ENCODE data around the gene KLC4.

Gene KLC4

DNA sequence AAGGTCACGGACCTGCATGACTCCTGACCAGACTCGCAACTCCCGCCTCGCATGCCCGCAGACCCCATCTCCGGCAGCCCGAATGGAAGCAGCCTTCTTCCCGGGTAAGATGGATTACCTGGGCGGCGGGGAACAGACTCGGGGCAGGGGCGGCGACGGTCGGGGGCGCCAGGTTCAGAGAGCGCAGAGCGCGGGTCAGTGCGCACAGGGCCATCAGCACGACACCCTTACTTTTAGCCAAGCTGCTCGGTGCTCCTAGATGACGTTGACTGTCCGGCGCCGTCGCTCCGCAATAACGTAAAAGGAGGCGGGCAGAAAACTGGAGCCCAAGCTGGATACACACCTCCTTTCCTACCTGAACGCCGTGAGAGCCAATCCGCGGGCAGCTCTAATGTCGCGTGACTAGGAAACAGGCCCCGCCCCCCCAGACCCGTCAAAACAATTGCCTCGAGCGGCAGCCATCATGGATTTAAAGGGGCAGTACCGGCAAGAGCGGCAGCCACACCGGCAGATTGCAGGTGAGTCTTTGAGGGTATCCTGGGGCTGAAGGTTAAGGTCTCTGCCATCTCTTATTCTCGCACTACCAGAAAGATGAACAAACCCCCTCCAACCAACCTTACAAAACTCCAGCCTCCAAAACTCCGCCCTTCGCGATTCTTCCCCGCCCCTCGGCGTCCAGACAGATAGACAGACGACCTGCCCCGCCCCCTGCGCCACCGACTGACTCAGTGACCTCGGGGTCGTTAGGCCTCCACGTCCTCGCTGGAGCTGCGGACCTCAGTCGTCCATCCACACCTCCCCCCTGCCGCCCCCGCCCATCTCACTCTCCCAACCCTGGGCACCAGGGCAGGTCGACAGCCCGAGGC lies at the start of gene KLC4, which contains the start of gene MRPL2:
Gene KLC4, plus strand, starts transcription at position 464 of the 866 bp plus-strand sequence. CDS start 1,705 bp downstream, outside the sequence.
Gene MRPL2, minus strand, starts transcription at position 267 of the 866 bp plus-strand sequence. Its CDS starts 53 bp downstream, at position 214.
- peak; percentile 99 for DNase-seq

DNA sequence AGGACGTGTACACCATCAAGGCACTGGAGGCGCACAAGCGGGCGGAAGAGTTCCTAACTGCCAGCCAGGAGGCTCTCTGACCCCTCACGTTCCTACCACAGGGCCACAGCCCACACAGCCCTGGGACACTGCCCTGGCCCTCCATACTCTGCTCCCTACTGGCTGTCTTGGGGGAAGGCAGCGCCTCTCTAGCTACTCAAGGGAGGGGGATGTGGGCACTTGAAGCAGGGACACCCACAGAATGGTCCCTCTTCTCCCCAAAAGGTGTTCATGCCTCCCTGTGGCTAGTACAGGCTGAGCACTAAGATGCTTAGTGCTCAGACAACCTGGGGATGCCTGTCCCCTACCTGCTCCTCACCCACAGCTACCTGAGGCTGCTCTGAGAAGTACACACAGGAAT lies 48.2 kb upstream of the KLC4 start:
- no peak for DNase-seq

DNA sequence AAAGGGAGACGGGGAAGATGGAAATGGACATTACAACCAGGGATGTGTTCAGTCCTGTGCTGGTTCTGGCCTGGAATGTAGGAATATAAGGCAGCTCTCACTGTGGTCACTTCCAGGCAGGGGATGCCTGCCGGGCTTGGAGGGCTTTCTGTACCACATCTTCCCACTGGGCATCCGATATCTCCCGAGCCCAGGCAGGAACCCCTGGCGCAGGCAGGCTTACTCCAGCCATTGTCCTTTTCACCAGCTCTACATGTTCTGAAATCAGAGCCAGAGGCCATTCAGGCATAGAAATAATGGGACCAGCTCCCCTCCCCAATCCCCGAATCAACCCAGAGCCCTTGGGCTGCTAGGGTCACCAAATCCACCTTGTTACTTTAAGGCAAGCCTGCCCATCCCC lies 47.1 kb upstream of the KLC4 start:
- DNase-seq = no peak

DNA sequence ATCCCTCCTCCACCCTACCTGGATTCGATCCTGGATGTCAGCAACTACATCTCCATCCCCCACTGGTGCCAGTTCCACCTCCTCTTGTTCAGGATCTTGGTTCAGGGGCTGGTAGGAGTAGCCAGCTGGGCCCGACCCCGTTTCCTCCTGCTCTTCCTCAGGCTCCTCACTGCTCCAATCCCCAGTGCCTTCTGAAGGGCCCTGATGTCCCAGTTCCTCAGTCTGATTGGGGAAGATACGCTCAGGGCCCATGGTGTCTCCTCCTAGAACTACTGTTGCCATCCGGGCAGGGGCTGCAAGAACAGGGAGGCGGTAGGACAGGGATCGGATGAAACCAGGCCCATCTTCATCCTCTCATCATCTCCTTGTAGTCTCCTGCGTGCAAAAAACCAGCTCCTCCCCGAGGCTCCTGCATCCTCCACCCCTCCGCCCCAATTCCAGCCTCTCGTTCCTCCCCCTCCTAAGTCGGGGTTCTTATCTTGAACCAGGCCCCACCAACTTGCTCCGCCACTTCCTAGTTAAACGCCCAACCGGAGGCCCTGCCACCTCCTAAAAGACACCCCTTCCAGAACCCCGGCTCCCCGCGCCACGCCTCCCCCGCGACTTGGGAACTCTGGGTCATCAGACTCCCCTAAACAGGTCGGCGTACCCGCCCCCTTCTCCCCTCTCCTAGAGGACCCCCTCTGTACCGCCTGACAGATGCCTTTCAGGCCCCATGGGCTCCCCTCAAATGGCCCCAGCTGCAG lies 46.2 kb upstream of the KLC4 start:
- no peak for DNase-seq

DNA sequence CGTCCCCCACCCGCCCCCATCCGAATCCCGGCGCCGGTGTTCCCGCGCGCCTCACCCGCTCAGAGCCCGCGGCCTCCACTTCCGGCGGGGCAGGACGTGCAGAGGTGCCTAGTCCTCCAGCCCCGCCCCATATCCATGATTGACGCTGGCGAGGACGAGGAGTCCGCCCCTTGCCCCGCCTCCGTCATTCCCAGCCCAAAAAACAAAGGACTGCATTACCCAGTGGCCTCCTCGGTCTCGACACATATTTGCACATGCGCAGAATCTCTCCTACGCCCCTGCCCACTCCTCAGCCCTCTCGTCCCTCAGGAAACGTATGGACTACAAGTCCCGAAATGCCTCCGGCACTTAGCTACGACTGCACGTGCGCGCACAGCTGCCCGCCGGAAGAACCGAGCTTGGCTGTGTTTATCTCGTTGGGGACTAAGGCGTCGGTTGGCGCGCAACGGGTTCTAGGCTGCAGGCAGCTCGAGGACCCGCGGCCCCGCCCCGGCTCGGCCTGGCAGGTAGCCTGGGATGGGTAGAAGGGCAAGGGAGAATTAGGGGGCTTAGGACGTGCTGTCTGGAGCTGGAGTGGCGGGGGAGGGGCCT lies 45.5 kb upstream of the KLC4 start, which contains the start of the genes KLHDC3 and MEA1:
Gene KLHDC3, plus strand, starts transcription at position 407 of the 591 bp plus-strand sequence. CDS start 2,944 bp downstream, outside the sequence.
Gene MEA1, minus strand, starts transcription at position 104 of the 591 bp plus-strand sequence. CDS start 133 bp downstream, outside the sequence.
- DNase-seq = peak; percentile 100

DNA sequence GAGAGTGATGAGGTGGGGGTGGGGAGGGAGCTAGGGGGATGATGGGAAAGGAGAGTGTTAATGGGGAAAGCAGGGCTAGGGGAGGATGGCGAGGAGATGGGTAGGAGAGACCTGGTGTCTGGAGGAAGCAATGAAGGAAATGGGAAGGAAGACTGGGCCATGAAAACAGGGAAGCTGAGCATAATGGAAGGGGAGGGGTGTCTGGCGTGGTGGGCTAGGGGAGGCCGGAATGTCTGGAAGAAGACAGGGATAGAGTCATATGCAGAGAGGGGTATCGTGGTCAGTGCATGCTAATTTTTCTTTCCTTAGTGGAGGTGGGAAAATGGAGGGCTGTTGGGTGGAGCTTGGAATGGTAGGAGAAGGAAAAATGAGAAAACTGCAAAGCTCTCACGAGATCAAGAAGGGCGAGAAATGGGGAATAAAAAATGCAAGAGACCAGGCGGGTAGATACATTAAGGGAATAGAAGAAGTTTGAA lies 45.0 kb upstream of the KLC4 start:
- DNase-seq = no peak

DNA sequence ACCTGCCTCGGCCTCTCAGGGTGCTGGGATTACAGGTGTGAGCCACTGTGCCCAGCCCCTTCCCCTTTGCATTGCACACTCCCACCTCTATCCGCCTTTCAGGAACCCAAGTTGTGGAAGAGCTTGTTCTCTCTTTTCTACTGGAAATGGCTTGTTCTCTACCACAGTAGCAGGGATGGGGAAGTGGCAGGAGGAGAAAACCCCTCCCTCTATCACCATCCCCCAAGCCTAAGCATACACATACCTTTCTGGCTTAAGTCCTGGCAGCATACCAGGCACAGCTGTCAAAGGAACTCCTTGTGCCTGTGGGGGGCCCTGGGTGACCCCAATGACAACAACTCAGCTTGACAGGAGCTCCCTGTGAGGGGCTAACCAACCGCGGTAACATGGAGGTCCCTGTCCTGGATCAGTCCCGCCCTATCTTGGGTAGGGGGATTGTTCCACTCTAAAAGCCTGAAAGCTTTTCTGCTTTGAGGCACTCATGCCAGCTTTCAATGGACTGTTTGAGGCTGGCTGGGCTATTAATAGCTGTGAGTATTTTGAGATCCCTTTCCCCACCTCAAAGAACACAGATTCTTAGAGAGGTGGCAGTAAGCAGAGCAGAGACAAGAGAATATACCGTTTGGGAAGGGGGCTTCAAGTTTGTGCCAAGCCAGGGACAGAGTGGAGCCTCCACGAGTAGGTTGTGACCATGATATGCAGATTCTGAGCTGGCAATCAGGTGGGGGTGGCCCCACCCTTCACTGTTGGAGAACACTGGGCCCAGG lies 43.1 kb upstream of the KLC4 start:
- no peak for DNase-seq

DNA sequence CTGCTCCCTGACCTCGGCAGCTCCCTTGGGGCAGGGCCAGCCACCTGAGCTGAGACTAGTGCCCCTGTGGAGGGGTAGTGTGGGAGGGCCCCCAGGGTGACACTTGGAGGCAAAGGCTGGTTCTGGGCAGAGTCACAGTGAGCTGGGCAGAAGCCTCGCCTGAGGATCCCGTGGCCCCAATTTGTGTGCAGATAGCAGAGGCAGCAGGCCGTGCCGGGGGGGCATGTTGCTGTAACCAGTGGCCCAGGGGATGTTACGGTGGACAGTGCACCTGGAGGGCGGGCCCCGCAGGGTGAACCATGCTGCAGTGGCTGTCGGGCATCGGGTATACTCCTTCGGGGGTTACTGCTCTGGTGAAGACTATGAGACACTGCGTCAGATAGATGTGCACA lies 42.5 kb upstream of the KLC4 start:
- DNase-seq = no peak

DNA sequence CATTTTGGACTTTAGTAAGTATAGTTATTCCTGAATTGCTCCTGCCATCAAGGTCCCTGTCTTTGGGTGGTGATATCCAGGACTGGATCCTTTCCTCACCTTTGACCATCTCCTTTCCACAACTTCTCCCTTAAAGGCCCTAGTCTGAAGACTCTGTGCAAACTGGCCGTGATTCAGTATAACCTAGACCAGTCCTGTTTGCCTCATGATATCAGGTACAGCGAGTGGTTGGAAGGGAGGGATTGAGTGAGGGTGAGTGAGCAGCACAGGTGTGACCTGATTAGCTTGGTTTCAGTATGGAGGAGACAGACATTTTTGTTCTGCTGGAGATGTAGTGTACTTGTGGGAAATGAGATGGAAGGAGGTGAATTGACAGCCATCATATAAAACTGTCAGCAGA lies 40.3 kb upstream of the KLC4 start:
- DNase-seq = no peak

DNA sequence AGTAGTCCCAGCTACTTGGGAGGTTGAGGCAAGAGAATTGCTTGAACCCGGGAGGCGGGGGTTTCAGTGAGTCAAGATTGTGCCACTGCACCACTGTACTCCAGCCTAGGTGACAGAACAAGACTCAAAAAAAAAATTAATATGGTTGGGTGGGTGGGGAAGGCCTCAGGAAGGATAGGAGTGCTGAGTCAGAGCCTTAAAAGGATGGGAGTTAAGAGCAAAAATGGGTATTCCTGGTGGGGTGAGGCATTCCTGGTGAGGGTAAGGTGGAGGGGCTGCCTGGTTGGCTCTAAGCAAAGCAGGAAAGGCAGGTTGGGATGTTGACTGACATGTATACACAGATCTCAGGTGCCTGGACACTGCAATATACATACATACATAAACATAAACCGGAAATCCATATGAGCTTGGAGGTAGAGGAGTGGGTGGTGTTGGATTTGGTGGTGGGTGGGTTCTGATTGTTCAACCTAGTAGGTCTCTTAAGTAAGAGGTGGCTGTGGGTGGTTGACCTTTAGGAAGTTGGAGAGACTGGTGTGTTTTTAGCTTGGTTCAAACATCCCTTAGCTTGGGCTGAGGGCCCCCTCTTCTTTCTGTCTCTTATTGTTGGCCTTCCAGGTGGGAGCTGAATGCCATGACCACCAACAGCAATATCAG lies 39.3 kb upstream of the KLC4 start:
- DNase-seq = no peak

DNA sequence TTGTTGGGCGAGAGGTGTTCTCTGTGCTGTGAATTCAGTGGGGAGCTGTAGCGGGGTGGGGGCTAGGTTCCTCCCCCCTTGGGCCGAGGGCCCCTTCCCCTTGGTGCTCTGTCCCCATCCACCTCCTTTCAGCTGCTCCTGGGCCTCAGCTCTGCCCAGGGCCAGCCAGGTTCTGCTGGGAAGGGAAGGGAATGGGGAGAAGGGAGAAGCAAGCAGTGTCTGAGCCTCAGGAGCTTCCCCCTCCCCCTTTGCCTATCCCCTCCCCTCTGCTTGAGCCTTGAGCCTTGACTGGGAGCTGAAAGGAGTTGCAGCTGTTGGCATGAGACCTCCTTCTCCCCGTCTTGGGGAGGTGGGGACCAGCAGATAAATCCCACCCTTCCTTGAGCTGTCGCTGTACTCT lies 38.6 kb upstream of the KLC4 start:
- DNase-seq = peak; percentile 69

DNA sequence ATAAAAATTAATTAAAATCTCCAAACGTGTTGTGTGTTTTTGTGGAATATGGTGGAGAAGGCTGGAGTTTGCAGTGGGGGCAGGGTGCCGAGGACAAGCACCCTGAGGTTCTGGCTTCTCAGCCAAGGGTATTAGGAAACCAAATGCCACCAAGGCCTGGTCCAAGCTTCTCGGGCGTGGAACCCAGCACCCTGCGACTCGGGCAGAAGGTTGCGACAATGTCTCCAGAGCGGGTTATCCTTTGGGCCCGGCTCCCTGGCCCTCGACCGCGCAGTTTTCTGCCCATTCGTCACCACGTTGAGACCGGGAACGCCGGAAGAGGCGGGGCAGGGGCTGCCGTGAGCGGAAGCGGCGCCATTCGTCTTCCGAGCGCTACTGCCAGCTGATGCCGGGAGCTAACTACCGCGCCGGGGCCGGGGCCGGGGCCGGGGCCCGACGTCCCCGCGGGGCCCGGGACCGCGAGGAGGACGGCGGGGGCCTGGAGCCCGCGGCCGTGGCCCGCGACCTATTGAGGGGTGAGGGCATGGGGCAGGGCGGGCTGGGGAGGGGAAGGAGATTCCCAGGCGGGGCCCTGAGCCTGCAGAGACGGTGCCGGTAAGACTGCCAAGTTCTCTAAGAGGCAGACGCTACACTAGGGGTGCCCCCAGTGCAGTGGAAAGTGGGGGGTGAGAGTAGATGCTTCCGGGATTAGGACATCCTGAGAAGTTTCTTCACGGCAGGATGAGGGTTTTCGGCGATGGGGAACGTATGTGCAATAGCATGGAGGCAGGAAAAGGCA lies 38.0 kb upstream of the KLC4 start, which contains the start of gene RRP36:
Gene RRP36, plus strand, starts transcription at position 354 of the 778 bp plus-strand sequence. Its CDS starts 32 bp downstream, at position 386.
- peak; percentile 87 for DNase-seq

DNA sequence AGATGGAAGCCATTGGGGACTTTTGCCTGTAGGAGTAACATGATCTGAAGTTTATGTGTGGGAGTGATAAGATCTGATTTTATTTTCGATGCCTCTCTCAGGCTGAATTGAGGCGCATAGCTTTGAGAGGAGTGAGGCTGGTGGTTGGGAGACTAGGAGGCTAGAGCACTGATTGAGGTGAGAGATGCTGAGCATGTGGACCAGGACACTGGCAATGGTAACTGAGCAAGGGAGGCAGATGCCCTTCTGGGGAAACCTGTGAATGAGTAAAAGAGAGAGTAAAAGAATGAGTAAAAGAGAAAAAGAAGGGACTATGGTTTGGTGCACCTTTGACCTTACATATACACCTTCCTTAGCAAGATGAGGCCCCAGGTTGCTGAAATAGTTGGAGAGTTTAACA lies 35.0 kb upstream of the KLC4 start:
- no peak for DNase-seq

DNA sequence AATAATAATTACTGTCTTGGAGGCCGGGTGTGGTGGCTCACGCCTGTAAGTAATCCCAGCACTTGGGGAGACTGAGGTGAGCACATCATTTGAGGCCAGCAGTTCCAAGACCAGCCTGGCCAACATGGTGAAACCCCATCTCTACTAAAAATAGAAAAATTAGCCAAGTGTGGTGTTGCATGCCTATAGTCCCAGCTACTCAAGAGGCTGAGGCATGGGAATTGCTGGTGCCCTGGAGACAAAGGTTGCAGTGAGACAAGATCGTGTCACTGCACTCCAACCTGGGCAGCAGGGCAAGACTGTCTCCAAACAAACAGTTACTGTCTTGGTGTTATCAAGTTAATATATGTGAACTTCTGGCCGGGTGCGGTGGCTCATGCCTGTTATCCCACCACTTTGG lies 33.1 kb upstream of the KLC4 start:
- no peak for DNase-seq

DNA sequence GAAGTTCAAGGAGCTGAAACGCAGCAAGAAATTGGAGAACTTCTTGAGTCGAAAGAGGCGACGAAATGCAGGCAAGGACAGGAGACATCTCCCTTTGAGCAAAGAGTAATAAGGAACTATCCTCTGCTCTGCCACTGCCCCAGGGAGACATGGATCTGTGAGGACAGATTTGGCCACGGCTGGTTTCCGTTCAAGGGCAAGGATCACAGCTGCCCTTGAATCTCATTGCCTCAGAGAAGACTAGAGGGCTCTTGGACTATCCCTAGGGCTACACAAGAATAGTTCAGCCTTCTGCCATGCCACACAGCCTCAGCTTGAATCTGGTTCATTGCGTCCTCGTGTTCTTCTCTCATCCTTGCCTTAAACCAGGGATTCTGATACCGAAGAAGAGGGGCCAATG lies 30.3 kb upstream of the KLC4 start:
- DNase-seq = no peak

DNA sequence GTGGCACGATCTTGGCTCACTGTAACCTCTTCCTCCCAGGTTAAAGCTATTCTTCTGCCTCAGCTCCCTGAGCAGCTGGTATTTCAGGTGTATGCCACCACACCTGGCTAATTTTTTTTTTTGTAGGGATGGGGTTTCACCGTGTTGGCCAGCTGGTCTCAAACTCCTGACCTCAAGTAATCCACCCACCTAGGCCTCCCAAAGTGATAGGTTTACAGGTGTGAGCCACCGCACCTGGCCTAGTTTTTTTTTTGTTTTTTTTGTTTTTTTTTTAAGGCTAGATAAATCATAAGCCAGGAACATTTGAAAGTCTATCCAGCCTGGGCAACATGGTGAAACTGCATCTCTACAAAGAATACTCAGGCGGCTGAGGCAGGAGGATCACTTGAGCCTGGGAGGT lies 27.1 kb upstream of the KLC4 start:
- DNase-seq = no peak

DNA sequence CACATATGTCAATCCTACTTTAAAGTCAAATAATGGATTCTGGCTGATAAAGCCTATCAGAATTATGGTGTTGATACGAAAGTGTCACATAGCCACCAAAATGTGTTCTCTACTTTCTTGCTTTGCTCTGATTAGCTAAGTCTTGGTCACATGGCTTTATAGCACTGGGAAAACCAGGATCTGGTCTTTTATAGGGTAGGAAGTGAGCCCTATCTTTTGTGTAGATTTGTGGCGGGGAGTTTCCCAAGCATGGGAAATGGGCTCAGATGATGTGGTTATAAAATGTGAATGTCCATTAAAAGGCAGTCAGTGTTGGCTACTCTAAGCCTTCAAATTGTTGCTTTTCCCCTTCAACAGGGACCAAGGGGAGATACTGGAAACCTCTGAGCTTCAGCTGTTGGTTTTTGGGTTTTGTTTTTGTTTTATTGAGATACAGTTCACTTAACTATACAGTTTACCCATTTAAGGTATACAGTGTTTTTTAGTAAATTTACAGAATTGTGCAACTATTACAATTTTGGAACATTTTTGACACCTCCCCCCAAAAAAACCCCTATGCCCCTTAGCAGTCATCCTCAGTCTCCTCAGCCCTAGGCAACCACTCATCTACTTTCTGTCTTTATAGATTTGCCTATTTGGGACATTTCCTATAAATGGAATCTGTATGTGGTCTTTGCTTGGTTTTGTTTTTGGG lies 25.8 kb upstream of the KLC4 start:
- DNase-seq = no peak

DNA sequence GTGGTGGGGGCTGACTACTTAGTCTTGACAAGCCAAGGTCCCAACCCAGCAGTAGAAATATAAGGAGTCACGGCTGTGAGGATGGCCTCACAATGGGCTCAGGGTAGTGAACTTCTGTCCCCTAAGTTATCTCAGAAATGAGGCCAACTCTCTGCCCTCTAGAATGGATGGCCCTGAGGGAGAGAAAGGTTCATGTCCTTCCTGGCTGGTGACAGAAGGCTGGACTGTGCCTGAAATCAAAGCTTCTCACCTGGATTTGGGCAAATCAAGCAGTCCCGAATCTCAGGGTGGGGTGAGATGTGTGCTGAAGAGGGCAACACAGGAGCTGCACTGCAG lies 25.3 kb upstream of the KLC4 start:
- DNase-seq = no peak

DNA sequence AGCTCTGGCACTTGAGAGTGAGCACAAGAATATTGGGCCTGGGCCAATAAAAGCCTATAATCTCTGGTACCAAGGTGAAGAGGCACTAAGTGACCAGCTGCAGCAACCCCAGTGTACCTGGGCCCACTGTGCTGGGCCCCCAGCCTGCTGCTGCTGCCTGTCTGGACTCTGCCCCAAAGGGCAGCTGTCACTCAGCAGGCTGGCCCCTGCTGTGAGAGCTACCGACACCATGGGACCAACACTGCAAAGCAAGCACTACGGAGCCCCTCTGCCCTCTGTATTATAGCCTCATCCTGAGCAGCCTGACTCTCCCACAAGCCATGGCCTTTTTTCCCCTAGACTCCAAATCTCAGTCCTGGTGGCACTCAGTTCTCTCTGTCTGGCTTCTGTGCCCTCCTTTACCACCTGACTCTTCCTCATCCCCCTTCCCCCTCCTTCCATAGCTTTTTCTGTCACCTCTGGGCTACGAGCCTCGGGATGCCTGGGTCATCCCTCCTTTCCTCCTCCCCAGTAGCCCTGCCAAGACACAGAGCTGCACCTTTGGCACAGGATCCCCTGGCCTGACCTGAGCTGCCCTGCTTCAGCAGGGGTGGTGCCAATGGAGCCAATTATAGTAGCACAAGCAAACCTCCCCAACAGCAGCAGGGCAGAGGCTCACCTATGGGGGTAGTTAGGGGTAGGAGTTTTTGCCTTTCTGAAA lies 23.8 kb upstream of the KLC4 start:
- no peak for DNase-seq

DNA sequence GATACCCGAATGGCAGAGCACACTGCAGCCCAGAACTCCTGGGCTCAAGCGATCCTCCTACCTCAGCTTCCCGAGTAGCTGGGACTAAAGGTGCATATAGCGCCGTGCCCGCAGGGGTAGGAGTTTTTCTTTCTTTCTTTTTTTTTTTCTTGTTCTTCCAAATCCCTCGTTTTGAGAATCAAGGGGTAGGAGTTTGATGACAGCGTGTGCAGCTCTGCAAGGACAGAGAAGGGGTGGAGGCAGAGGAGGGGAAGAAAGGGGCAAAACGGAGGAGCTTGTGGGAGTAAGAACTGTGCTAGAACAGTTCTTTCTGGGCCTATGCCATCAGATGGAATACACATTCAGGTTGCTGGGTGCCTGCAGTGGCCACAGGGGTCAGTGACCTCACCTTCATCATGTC lies 22.7 kb upstream of the KLC4 start:
- no peak for DNase-seq

Measured in islet precursor cell (in vitro differentiated cells).